NT2/D1 (cell line): ENCODE measurements around the gene LPIN1.

Source experiments
- SUZ12 ChIP-seq: IDR thresholded peaks from 2 replicates; pipeline ENCODE4 v1.6.1; 2011; ENCODE audit not compliant: insufficient read length, insufficient read depth; ENCODE audit errors: extremely low read depth
- ZNF274 ChIP-seq: IDR thresholded peaks from 2 replicates; pipeline ENCODE4 v1.6.1; 2011; ENCODE audit warnings: mild to moderate bottlenecking, low read depth, low read length

GRCh38 chr2:11827547-11827946 is 81.1 kb downstream of the LPIN1 start:
- TF ChIP-seq SUZ12: no peak
- TF ChIP-seq ZNF274: no peak
